Uterus (tissue), 4 donors: ENCODE results near the gene CPNE4. TPM values are rescaled to one million over a fixed set of nuclear protein-coding genes. Genes with fewer than 3 reads are reported as not detected.

ENCODE experiments used
- DNase-seq, 2 donors: peaks; one replicate each; pipeline ENCODE4 v3.0.0-alpha.2; 2019 to 2020
- H3K27ac ChIP-seq, 2 donors: fragments of 200-600 bp; sonication (generic); 1 replicate in 1 of 2; 2 replicates in 1 of 2; pipeline ENCODE4 v1.5.1; 2016 to 2018
- H3K27me3 ChIP-seq, 2 donors: fragments of 200-600 bp; sonication (generic); one replicate each; pipeline ENCODE4 v1.5.1; 2018 to 2019; ENCODE audit warnings: control low read depth in 1 of 2
- H3K36me3 ChIP-seq, 2 donors: fragments of 200-600 bp; sonication (generic); one replicate each; pipeline ENCODE4 v1.5.1; 2019; ENCODE audit warnings: control low read depth in 1 of 2
- H3K4me1 ChIP-seq, 2 donors: fragments of 200-600 bp; sonication (generic); one replicate each; pipeline ENCODE4 v1.5.1; 2018 to 2019; ENCODE audit warnings: control low read depth in 1 of 2
- H3K4me3 ChIP-seq, 2 donors: fragments of 200-600 bp; sonication (generic); 1 replicate in 1 of 2; 2 replicates in 1 of 2; pipeline ENCODE4 v1.5.1; 2018 to 2019; ENCODE audit warnings: mild to moderate bottlenecking in 1 of 2
- H3K9me3 ChIP-seq, 2 donors: fragments of 200-600 bp; sonication (generic); one replicate each; pipeline ENCODE4 v1.5.1; 2019; ENCODE audit warnings: control low read depth in 1 of 2
- CTCF ChIP-seq, 4 experiments: fragments of 200-600 bp in 2 of 4; fragments of 450-650 bp in 2 of 4; sonication (generic) in 2 of 4; IDR thresholded peaks; one replicate each; pipeline ENCODE4 v1.5.1; 2016 to 2019; ENCODE audit warnings: antibody characterized with exemption in 4 of 4, mild to moderate bottlenecking in 2 of 4, moderate library complexity in 1 of 4
- POLR2A ChIP-seq, 2 donors: fragments of 450-650 bp; IDR thresholded peaks; one replicate each; pipeline ENCODE4 v1.6.1; 2016; ENCODE audit warnings: antibody characterized with exemption in 2 of 2, mild to moderate bottlenecking in 1 of 2, moderate library complexity in 1 of 2
- intact Hi-C: fragments of 100-400 bp; cut with DNase I; formaldehyde crosslinking; loops from one replicate; pipeline ENCODE4 v1.15.1; 2023; ENCODE audit warnings: low total_unique reads
- total RNA-seq, 4 donors: library from RNA; depleted of rRNA in 3 of 4; stranded (reverse); fragments of >200 nt in 3 of 4; gene quantifications; one replicate each; pipeline versions ENCODE4 v1.1.0 to v1.2.4, GENCODE V29; 2014 to 2023
- donor health status: DM: yes; HTN: yes; CAD: no.

Gene CPNE4
- total RNA-seq, 4 donors from 2014 or later: 0.35 TPM; not detected in 3

GRCh38 chr3:131811481-131811880 lies 223.3 kb downstream of the CPNE4 start:
- intact Hi-C loops: no loop called here

GRCh38 chr3:131807822-131808221 lies 227.0 kb downstream of the CPNE4 start:
- DNase-seq: no peak
- Histone ChIP-seq H3K27ac (no peak overlapping the region), H3K9me3 (no peaks in the 10 kb centered on the region), H3K27me3 (peaks cover 0 to 2% of the 10 kb centered on the region in 2 donors), H3K4me3 (no peak overlapping the region), H3K36me3 (no peaks in the 10 kb centered on the region), H3K4me1 (no peaks in the 10 kb centered on the region)
- TF ChIP-seq CTCF (IDR thresholded peaks at IDR 0.05) (no peak), POLR2A (IDR thresholded peaks at IDR 0.05) (no peak)
- intact Hi-C loops: no loop called here

More at GRCh38 chr3:131811481-131811880, 223.3 kb downstream of the CPNE4 start:
- H3K4me1 ChIP-seq: no peaks in the 10 kb centered on the region
- no peaks in the 10 kb centered on the region for H3K9me3 ChIP-seq
- no peak for DNase-seq
- no peak for TF ChIP-seq CTCF (IDR thresholded peaks at IDR 0.05)
- TF ChIP-seq POLR2A (IDR thresholded peaks at IDR 0.05): no peak
- H3K27me3 ChIP-seq: peaks cover 0 to 3% of the 10 kb centered on the region in 2 donors
- no peak overlapping the region for H3K4me3 ChIP-seq
- no peak overlapping the region for H3K27ac ChIP-seq
- no peaks in the 10 kb centered on the region for H3K36me3 ChIP-seq

- Histone ChIP-seq H3K27ac (no peak overlapping the region), H3K9me3 (no peaks in the 10 kb centered on the region), H3K4me1 (no peaks in the 10 kb centered on the region), H3K4me3 (no peak overlapping the region), H3K36me3 (no peaks in the 10 kb centered on the region), H3K27me3 (no peaks in the 10 kb centered on the region)
- TF ChIP-seq CTCF (IDR thresholded peaks at IDR 0.05): no peak
- TF ChIP-seq POLR2A (IDR thresholded peaks at IDR 0.05): no peak
- intact Hi-C loops: no loop called here
- no peak for DNase-seq
These were observed 228.1 kb downstream of the CPNE4 start for GRCh38 chr3:131806736-131807135.

GRCh38 chr3:131804565-131805133 lies 230.2 kb downstream of the CPNE4 start:
- intact Hi-C loops: no loop called here
- no peak for DNase-seq
- Histone ChIP-seq H3K9me3 (no peaks in the 10 kb centered on the region), H3K36me3 (no peaks in the 10 kb centered on the region), H3K4me3 (no peak overlapping the region), H3K27ac (no peak overlapping the region), H3K4me1 (no peaks in the 10 kb centered on the region), H3K27me3 (no peaks in the 10 kb centered on the region)
- TF ChIP-seq CTCF (IDR thresholded peaks at IDR 0.05) (no peak), POLR2A (IDR thresholded peaks at IDR 0.05) (no peak)

GRCh38 chr3:131803113-131803512 lies 231.7 kb downstream of the CPNE4 start:
- Histone ChIP-seq H3K9me3 (no peaks in the 10 kb centered on the region), H3K27ac (no peak overlapping the region), H3K36me3 (no peaks in the 10 kb centered on the region), H3K4me3 (no peak overlapping the region), H3K27me3 (no peaks in the 10 kb centered on the region), H3K4me1 (no peaks in the 10 kb centered on the region)
- TF ChIP-seq CTCF (IDR thresholded peaks at IDR 0.05): no peak
- no peak for TF ChIP-seq POLR2A (IDR thresholded peaks at IDR 0.05)
- no peak for DNase-seq
- intact Hi-C loops: no loop called here
